ENCODE measurements around the gene CD300LB. TPM values are rescaled to one million over a fixed set of nuclear protein-coding genes. Genes with fewer than 3 reads are reported as not detected.
"Not testable (repeated sequence)": the region's sequence is repeated elsewhere in the genome, so short reads cannot be mapped to it uniquely, and the experiment has no call there.

Gene CD300LB
- total RNA-seq, 1 donor: not detected

- H3K4me3 ChIP-seq (ENCODE audit: low read depth, low read length): no peak overlapping the region
- TF ChIP-seq, protein P1, sequence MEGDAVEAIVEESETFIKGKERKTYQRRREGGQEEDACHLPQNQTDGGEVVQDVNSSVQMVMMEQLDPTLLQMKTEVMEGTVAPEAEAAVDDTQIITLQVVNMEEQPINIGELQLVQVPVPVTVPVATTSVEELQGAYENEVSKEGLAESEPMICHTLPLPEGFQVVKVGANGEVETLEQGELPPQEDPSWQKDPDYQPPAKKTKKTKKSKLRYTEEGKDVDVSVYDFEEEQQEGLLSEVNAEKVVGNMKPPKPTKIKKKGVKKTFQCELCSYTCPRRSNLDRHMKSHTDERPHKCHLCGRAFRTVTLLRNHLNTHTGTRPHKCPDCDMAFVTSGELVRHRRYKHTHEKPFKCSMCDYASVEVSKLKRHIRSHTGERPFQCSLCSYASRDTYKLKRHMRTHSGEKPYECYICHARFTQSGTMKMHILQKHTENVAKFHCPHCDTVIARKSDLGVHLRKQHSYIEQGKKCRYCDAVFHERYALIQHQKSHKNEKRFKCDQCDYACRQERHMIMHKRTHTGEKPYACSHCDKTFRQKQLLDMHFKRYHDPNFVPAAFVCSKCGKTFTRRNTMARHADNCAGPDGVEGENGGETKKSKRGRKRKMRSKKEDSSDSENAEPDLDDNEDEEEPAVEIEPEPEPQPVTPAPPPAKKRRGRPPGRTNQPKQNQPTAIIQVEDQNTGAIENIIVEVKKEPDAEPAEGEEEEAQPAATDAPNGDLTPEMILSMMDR (IDR thresholded peaks at IDR 0.05; ENCODE audit: insufficient read depth, low read depth, low read length): no peak
- no peak for DNase-seq (ENCODE audit: low read depth)
Observed at GRCh38 chr17:74521701-74522201, 9.5 kb downstream of the CD300LB start.

DNA sequence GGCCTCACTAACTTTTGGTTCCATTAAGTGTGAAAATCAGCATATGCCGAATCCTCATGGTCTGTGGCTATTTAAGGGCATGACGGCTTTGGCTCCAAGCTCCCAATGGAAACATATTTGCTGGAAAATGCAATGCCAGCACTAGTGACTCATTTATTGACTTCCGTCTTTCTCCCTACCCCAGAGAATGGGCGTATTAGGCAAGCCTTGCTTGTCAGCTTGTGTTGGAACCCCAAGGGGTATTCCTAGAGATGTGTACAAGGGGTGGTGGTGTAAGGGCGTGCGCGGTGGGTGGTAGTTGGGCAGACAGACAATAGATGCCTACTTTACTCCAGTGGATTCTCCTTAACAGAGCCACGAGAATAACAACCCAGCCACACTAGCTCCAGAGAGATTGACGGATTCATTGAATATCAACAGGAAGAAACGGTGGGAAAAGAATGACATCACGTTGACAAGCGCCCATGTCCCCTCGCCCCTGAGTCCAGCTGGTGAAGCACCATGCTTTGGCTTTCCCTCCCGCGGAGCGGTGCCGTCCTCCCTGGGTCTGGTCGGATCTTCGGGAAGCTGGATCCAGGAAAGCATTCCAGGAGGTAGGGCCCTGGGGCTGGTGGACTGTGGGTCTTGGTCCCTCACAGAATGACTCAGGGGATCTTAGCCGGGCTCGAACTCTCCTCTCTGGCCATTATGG, 10.3 kb downstream of the CD300LB start:
- no peak for DNase-seq (ENCODE audit: low read depth)
- no peak overlapping the region for H3K4me3 ChIP-seq (ENCODE audit: low read depth, low read length)
- TF ChIP-seq, protein P1 (IDR thresholded peaks at IDR 0.05; ENCODE audit: insufficient read depth, low read depth, low read length): no peak

DNA sequence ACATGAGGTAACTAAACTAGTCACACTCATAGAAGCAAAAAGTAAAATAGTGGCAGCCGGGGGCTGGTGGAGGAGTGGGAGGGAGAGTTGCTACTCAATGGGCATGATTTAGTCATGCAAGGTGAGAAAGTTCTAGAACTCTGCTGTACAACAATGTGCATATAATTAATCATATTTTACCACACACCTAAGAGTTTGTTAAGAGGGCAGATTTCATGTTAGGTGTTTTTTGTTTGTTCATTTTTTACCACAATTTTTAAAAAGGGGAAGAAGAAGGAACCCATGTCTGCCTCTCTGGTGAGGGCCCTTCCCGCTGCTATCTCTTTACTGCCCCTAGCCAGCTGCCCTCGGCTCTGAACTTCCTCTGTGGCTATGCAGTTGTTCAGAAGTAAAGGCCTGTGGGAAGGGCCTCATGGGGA, 11.2 kb downstream of the CD300LB start:
- no peak for DNase-seq (ENCODE audit: low read depth)
- no peak overlapping the region for H3K4me3 ChIP-seq (ENCODE audit: low read depth, low read length)
- TF ChIP-seq, protein P1 (IDR thresholded peaks at IDR 0.05; ENCODE audit: insufficient read depth, low read depth, low read length): no peak

- not testable (repeated sequence) for H3K4me3 ChIP-seq (ENCODE audit: low read depth, low read length); DNase-seq (ENCODE audit: low read depth)
Observed at GRCh38 chr17:74518413-74518981, 12.8 kb downstream of the CD300LB start.

DNA sequence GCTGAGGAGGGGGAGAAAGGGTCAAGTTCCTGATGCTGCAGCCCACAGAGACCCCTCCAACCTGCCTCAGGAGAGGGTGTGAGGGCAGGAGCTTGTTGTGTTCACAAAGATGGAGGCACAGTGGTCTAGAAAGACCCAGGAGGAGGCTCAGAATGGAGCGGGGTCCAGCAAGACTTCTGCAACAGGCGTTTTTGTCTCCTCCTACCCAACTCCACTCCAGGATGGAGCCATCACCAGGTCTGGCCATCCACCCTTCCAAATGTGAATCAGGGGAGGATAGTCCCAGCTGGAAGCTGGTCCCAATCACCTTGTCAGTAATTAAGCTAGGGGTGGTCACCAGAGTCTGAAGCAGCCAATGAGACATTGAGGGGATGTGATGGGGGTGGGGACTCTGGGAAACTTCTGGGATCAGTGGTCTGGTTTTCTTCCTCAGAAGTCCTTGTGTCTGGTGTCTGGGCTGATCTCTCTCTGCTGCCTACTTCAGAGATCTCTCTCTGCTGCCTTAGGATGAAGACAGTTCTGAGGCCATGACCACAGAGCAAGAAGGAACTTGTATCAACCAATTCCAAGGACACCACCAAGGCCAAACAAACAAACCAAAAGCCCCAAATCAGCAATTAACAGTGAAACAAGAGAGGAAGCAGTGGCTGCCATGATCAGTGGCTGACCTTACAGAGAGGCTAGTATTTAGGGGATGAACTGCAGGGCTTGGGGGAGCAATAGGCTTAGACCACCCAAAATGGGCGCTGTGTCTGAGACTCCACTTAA, 14.5 kb downstream of the CD300LB start:
- H3K4me3 ChIP-seq (ENCODE audit: low read depth, low read length): no peak overlapping the region
- TF ChIP-seq, protein P1 (IDR thresholded peaks at IDR 0.05; ENCODE audit: insufficient read depth, low read depth, low read length): no peak
- DNase-seq (ENCODE audit: low read depth): no peak

- TF ChIP-seq, protein P1 (IDR thresholded peaks at IDR 0.05; ENCODE audit: insufficient read depth, low read depth, low read length): no peak
- no peak for DNase-seq (ENCODE audit: low read depth)
- no peak overlapping the region for H3K4me3 ChIP-seq (ENCODE audit: low read depth, low read length)
Observed at GRCh38 chr17:74515941-74516340, 15.3 kb downstream of the CD300LB start.

All from fibroblast of villous mesenchyme (primary cell).